Ecto neural progenitor cell (in vitro differentiated cells): ENCODE results near the gene DGKQ.
"Not testable (repeated sequence)": the region's sequence is repeated elsewhere in the genome, so short reads cannot be mapped to it uniquely, and the experiment has no call there.

ENCODE experiments used
- DNase-seq: peaks from one replicate; pipeline ENCODE4 v3.0.0-alpha.2; 2018; ENCODE audit warnings: low spot score

The DGKQ gene

GRCh38 chr4:950136-951020 lies 23.0 kb downstream of the DGKQ start:
- peak; percentile 39 for DNase-seq

- no peak for DNase-seq
Observed at GRCh38 chr4:949656-950055, 23.7 kb downstream of the DGKQ start.

- DNase-seq: no peak
Observed at GRCh38 chr4:948936-949300, 24.5 kb downstream of the DGKQ start.

- no peak for DNase-seq
Observed at GRCh38 chr4:948101-948935, 25.1 kb downstream of the DGKQ start.

GRCh38 chr4:947491-947971 lies 25.8 kb downstream of the DGKQ start:
- peak; percentile 39 for DNase-seq

GRCh38 chr4:946517-947471 lies 26.6 kb downstream of the DGKQ start:
- DNase-seq: no peak

GRCh38 chr4:946103-946450 lies 27.3 kb downstream of the DGKQ start:
- DNase-seq: no peak

- DNase-seq: peak; percentile 48
Observed at GRCh38 chr4:945274-946102, 27.9 kb downstream of the DGKQ start.

- not testable (repeated sequence) for DNase-seq
Observed at GRCh38 chr4:939508-939907, 33.9 kb downstream of the DGKQ start.

- DNase-seq: no peak
Observed at GRCh38 chr4:932713-933070, 40.7 kb downstream of the DGKQ start.

GRCh38 chr4:931960-932712 lies 41.2 kb downstream of the DGKQ start, which contains the start of the genes GAK and TMEM175:
TSS of gene GAK (minus strand) at chr4:932316. CDS start at chr4:932187, 129 bp downstream.
TSS of gene TMEM175 (plus strand) at chr4:932460. CDS start at chr4:947740, 15,280 bp downstream.
- peak; percentile 98 for DNase-seq

GRCh38 chr4:931194-931959 lies 42.0 kb downstream of the DGKQ start:
- no peak for DNase-seq

- no peak for DNase-seq
Observed at GRCh38 chr4:930827-931193, 42.6 kb downstream of the DGKQ start.

- no peak for DNase-seq
Observed at GRCh38 chr4:930028-930551, 43.3 kb downstream of the DGKQ start.

GRCh38 chr4:929096-929765 lies 44.1 kb downstream of the DGKQ start:
- no peak for DNase-seq

- not testable (repeated sequence) for DNase-seq
Observed at GRCh38 chr4:927566-927965, 45.8 kb downstream of the DGKQ start.

- DNase-seq: no peak
Observed at GRCh38 chr4:926538-926937, 46.8 kb downstream of the DGKQ start.

- peak; percentile 42 for DNase-seq
Observed at GRCh38 chr4:925771-926500, 47.4 kb downstream of the DGKQ start.
